ELF-1 (cell line): Measurements from ENCODE around the gene ZBTB46.
"Not testable (repeated sequence)": the region's sequence is repeated elsewhere in the genome, so short reads cannot be mapped to it uniquely, and the experiment has no call there.

Source experiments
- DNase-seq: peaks from one replicate; pipeline ENCODE4 v3.0.0-alpha.2; 2016; ENCODE audit warnings: low read depth, low spot score

The ZBTB46 gene

DNA sequence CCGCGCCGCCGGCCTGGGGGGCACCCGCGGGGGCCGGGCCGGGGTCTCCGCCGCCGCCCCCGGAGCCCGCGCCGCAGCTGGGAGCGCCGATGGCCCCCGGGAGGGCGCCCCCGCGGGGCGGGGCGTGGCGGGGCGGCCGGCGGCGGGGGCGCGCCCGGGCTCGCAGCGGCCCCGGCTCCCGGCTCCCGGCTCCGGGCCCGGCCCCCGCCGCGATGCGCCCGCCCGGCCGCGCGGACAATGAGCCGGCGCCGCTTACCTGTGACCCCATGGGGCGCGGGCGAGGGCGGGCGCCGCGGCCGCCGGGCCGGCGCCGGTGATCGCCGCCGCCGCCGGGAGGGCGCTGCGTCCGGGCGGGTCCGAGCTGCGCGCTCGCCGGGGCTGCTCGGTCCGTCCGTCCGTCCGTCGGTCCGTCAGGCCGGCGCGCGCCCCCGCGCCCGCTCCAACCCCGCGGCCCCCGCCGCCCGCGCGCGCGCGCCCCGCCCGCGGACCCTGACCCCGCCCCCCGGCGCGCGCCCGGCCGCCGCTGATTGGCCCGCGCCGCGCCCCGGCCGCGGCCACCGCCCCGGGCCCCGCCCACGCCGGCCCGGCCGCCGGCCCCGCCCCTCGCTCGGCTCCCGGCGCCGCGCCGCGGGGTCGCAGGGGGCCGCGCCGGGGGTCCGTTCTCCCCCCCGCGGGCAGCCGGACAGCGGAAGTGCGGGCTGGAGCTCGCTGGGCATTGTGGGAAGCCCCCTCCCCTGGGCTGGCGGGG is at the start of gene ZBTB46:
Gene ZBTB46, minus strand, starts transcription at position 424 of the 748 bp plus-strand sequence. CDS start 40,507 bp downstream, outside the sequence.
- DNase-seq, result no peak

DNA sequence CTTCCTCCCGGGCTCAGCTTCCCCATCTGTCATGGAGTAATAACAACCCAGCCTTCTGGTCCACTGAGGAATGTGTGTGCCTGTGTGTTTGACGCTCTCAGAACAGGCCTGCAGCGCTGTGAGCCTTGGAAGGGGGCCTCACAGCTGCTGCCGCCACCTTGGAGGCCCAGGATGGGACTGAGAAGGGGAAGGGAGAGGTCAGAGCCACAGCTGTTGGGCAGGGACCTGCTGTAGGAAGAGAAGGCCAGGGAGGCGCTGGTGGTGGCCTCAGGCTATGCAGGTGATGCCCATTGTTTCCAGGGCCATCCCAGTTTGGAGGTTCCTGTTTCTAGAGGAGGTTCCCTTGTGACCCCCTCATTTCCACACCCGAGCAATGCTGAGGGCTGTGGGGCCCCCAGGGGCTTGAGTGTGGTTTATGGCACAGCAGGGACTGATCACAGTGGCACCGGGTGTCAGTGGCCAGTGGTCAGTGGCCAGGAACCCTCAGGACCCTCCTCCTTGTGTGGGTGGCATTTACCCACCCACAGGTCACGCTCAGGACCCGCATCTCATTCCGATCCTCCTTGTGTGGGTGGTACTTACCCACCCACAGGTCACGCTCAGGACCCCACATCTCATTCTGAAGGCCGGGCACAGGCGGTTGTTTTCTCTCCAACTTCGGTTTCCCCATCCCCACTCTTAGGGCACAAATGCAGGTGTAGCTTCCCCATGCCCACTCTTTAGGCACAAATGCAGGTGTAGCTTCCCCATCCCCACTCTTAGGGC is 48.0 kb upstream of the ZBTB46 start:
- no peak for DNase-seq

DNA sequence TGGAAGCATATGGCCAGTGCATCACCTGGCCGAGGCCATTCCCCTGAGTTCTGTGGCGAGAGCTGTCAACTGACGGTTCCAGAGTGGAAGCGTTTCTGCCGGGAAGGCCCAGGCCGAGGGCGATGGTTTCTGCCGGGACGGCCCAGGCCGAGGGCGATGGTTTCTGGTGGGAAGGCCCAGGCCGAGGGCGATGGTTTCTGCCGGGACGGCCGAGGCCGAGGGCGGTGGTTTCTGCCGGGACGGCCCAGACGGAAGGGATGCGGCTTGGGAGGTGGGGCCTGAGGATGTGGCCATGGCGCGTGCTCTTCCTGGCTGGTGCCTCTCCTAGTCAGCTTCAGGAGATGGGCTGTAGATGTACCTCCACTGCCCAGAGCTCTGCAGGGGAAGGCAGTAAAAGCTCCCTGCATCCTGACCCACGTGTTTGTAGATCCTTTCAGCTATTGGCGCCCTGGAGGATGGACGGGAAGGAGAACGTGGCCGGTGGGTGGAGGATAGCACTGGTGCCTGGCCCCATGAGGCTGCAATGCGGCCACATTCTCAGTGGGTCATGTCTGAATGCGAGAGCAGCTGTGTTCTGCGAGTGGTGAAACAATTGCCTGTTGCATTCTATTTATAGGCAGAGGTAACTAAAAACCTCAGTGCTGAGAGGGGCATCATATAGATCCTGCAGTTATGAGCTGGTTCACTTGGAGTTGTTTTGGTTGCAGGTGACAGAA is 46.8 kb upstream of the ZBTB46 start:
- no peak for DNase-seq

- no peak for DNase-seq
These were observed 45.5 kb upstream of the ZBTB46 start for GRCh38 chr20:63876489-63877036.

- not testable (repeated sequence) for DNase-seq
These were observed 43.2 kb upstream of the ZBTB46 start for GRCh38 chr20:63874241-63874640.

DNA sequence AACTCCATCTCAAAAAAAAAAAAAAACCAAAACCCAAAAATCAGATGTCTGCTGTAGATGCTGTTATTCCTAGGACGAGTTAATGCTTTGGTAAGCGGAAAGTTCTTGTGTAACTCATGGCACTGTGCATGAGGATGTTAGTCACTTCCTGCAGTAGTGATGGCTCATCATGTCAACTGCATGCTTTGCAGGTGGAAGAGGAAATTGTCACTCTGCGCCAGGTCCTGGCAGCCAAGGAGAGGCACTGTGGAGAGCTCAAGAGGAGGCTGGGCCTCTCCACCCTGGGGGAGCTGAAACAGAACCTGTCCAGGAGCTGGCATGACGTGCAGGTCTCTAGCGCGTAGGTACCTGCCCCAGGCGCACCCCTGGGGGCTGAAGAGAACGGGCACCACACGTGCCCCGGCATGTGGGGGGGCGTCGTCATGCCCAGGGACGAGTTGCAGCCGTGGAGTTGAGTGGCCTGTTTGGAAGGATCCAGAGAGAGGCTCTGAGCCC is 42.5 kb upstream of the ZBTB46 start:
- DNase-seq, result no peak

GRCh38 chr20:63868264-63868663 is 37.2 kb upstream of the ZBTB46 start:
- DNase-seq, result no peak

DNA sequence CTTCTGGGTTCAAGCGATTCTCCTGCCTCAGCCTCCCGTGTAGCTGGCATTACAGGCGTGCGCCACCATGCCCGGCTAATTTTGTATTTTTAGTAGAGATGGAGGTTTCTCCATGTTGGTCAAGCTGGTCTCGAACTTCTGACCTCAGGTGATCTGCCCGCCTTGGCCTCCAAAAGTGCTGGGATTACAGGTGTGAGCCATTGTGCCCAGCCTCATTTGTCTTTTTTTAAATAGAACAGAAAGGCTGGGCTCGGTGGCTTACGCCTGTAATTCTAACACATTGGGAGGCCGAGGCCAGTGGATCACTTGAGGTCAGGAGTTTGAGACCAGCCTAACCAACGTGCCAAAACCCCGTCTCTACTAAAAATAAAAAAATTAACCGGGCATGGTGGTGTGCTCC is 36.0 kb upstream of the ZBTB46 start:
- DNase-seq, result not testable (repeated sequence)

GRCh38 chr20:63864978-63865640 is 34.0 kb upstream of the ZBTB46 start, which contains the start of gene TPD52L2:
Gene TPD52L2, plus strand, starts transcription at chr20:63865270. Its CDS starts 96 bp downstream, at chr20:63865366.
- DNase-seq, result peak; percentile 100

GRCh38 chr20:63864545-63864977 is 33.5 kb upstream of the ZBTB46 start:
- DNase-seq, result no peak

GRCh38 chr20:63863798-63864544 is 32.9 kb upstream of the ZBTB46 start:
- DNase-seq, result peak; percentile 86

GRCh38 chr20:63863021-63863797 is 32.1 kb upstream of the ZBTB46 start:
- no peak for DNase-seq

GRCh38 chr20:63861981-63862901 is 31.2 kb upstream of the ZBTB46 start:
- no peak for DNase-seq

- DNase-seq, result no peak
These were observed 30.4 kb upstream of the ZBTB46 start, which contains the start of gene ABHD16B for GRCh38 chr20:63861365-63861934. Gene ABHD16B, plus strand, starts transcription at chr20:63861498. Its CDS starts 43 bp downstream, at chr20:63861541.

DNA sequence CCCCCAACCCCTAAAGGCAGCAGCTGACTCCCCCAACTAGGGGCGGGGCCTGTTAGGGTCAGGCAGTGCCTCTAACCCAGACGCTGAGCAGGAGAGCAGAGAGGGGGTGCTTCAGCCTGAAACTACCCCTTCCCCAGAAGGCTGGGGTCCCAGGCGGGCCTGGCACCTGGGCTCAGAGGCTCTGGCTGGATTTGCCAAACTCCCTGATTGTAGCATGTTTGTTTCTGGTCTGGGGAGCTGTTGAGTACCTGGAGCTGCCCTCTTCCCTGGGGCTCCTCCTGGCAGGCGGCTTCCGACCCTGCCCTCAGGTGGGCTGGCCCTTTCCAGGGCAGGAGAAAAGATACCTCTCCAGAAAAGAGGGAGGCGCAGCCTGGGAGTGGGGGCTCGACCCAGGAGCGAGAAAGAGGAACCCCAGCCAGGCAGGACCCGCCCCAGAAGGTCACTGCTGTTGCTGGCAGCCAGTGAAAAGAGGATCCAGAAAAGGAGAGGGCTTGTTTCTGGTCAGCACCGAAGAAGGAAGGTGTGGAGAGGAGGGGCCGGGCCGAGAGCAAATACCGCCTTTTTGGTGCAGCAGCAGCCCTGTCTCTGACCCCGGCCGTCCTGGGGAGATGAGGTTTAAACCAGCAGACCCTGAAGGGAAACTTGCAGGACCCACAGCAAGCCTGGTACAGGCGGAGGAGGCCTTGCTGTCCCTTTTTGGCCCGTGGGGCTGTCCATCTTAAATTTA is 29.4 kb upstream of the ZBTB46 start:
- DNase-seq, result peak; percentile 44

- no peak for DNase-seq
These were observed 28.2 kb upstream of the ZBTB46 start for GRCh38 chr20:63859166-63859699.
